Measurements from ENCODE around the gene MRPL33.

The MRPL33 gene

GRCh38 chr2:27781496-27781895, 10.0 kb downstream of the MRPL33 start:
- Mint-ChIP-seq H3K4me3 (no peak overlapping the region), H3K27ac (no peak overlapping the region), H3K36me3 (ENCODE audit: low read depth) (peaks cover 28% of the 10 kb centered on the region), H3K9me3 (no peaks in the 10 kb centered on the region), H3K27me3 (no peaks in the 10 kb centered on the region), H3K4me1 (peaks cover 17% of the 10 kb centered on the region)
- DNase-seq (no peak), ATAC-seq (no peak)

DNA sequence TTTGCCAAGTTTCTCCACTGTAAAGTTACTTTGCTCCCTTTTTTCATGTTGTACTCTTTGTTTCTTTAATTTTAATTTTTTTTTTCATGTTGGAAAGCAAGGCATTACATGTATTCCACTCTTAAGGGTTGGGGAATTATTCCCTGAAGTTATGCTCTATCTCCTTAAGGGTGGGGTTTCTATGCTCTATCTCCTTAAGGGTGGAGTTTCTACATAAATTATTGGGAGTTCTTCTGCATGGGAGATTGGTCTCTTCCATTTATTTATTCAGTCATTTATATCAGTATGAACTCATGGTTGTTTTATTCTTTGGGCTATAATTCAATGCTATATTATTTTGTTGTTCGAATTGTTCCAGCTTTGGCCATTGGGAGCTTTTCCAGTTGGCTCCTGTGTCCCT, 11.2 kb downstream of the MRPL33 start:
- no peak overlapping the region for H3K4me3 Mint-ChIP-seq
- no peak for DNase-seq
- H3K4me1 Mint-ChIP-seq, result peaks cover 12% of the 10 kb centered on the region
- no peak for ATAC-seq
- no peaks in the 10 kb centered on the region for H3K9me3 Mint-ChIP-seq
- H3K27ac Mint-ChIP-seq, result no peak overlapping the region
- peaks cover 25% of the 10 kb centered on the region for H3K36me3 Mint-ChIP-seq (ENCODE audit: low read depth)
- H3K27me3 Mint-ChIP-seq, result no peaks in the 10 kb centered on the region

GRCh38 chr2:27790796-27791195, 19.3 kb downstream of the MRPL33 start:
- Mint-ChIP-seq H3K4me1 (no peaks in the 10 kb centered on the region), H3K9me3 (no peaks in the 10 kb centered on the region), H3K27me3 (no peaks in the 10 kb centered on the region), H3K27ac (no peak overlapping the region), H3K36me3 (ENCODE audit: low read depth) (peaks cover under 1% of the 10 kb centered on the region), H3K4me3 (no peak overlapping the region)
- no peak for ATAC-seq
- DNase-seq, result no peak

- DNase-seq, result no peak
- no peak for ATAC-seq
- no peaks in the 10 kb centered on the region for H3K27me3 Mint-ChIP-seq
- H3K4me3 Mint-ChIP-seq, result no peak overlapping the region
- H3K36me3 Mint-ChIP-seq (ENCODE audit: low read depth), result no peaks in the 10 kb centered on the region
- no peak overlapping the region for H3K27ac Mint-ChIP-seq
- H3K9me3 Mint-ChIP-seq, result no peaks in the 10 kb centered on the region
- H3K4me1 Mint-ChIP-seq, result no peaks in the 10 kb centered on the region
Measured at GRCh38 chr2:27792759-27793158, 21.2 kb downstream of the MRPL33 start.

GRCh38 chr2:27795093-27795834, 23.7 kb downstream of the MRPL33 start:
- no peaks in the 10 kb centered on the region for H3K4me1 Mint-ChIP-seq

GRCh38 chr2:27795868-27796277, 24.4 kb downstream of the MRPL33 start:
- H3K9me3 Mint-ChIP-seq, result no peaks in the 10 kb centered on the region
- no peak for ATAC-seq
- no peaks in the 10 kb centered on the region for H3K27me3 Mint-ChIP-seq
- no peak for DNase-seq
- H3K4me1 Mint-ChIP-seq, result no peaks in the 10 kb centered on the region
- H3K36me3 Mint-ChIP-seq (ENCODE audit: low read depth), result no peaks in the 10 kb centered on the region
- no peak overlapping the region for H3K27ac Mint-ChIP-seq
- H3K4me3 Mint-ChIP-seq, result no peak overlapping the region

More at GRCh38 chr2:27795093-27795834, 23.7 kb downstream of the MRPL33 start:
- H3K27me3 Mint-ChIP-seq, result no peaks in the 10 kb centered on the region
- no peak overlapping the region for H3K27ac Mint-ChIP-seq
- H3K4me3 Mint-ChIP-seq, result no peak overlapping the region
- no peaks in the 10 kb centered on the region for H3K36me3 Mint-ChIP-seq (ENCODE audit: low read depth)
- DNase-seq, result no peak
- ATAC-seq, result no peak
- H3K9me3 Mint-ChIP-seq, result no peaks in the 10 kb centered on the region

- Mint-ChIP-seq H3K27ac (no peak overlapping the region), H3K4me1 (no peaks in the 10 kb centered on the region), H3K27me3 (no peaks in the 10 kb centered on the region), H3K36me3 (ENCODE audit: low read depth) (no peaks in the 10 kb centered on the region), H3K9me3 (no peaks in the 10 kb centered on the region), H3K4me3 (no peak overlapping the region)
- ATAC-seq, result no peak
- no peak for DNase-seq
Measured at GRCh38 chr2:27796791-27797765, 25.6 kb downstream of the MRPL33 start.

DNA sequence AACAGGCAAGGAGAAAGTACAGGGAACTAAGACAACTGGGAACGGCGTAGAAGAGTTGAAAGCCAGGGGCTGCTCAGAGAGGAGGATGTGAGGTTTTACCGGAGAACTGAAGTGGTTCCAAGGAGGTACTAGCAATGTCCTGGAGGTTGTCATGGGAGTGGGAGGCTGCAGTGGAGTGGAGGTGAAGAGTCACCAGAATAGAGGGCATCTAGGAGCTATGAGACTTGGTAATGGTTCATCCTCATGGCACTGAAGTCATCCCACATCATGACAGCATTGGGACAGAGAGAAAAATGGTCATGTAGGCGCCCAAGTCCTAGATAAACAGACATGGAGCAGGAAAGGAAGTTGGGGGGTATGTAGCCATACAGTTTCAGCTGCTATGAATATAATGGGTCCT, 26.3 kb downstream of the MRPL33 start:
- DNase-seq (no peak), ATAC-seq (no peak)
- Mint-ChIP-seq H3K27me3 (no peaks in the 10 kb centered on the region), H3K36me3 (ENCODE audit: low read depth) (no peaks in the 10 kb centered on the region), H3K9me3 (no peaks in the 10 kb centered on the region), H3K4me1 (no peaks in the 10 kb centered on the region), H3K4me3 (no peak overlapping the region), H3K27ac (no peak overlapping the region)

- Mint-ChIP-seq H3K4me1 (no peaks in the 10 kb centered on the region), H3K36me3 (ENCODE audit: low read depth) (no peaks in the 10 kb centered on the region), H3K4me3 (no peak overlapping the region), H3K27me3 (no peaks in the 10 kb centered on the region), H3K9me3 (no peaks in the 10 kb centered on the region), H3K27ac (no peak overlapping the region)
- ATAC-seq (no peak), DNase-seq (no peak)
Measured at GRCh38 chr2:27798486-27798885, 27.0 kb downstream of the MRPL33 start.

GRCh38 chr2:27798948-27799645, 27.6 kb downstream of the MRPL33 start:
- ATAC-seq, result no peak
- Mint-ChIP-seq H3K27me3 (no peaks in the 10 kb centered on the region), H3K4me3 (no peak overlapping the region), H3K4me1 (no peaks in the 10 kb centered on the region), H3K27ac (no peak overlapping the region), H3K9me3 (no peaks in the 10 kb centered on the region), H3K36me3 (ENCODE audit: low read depth) (no peaks in the 10 kb centered on the region)
- no peak for DNase-seq

- no peaks in the 10 kb centered on the region for H3K36me3 Mint-ChIP-seq (ENCODE audit: low read depth)
Measured at GRCh38 chr2:27799646-27800010, 28.1 kb downstream of the MRPL33 start.

DNA sequence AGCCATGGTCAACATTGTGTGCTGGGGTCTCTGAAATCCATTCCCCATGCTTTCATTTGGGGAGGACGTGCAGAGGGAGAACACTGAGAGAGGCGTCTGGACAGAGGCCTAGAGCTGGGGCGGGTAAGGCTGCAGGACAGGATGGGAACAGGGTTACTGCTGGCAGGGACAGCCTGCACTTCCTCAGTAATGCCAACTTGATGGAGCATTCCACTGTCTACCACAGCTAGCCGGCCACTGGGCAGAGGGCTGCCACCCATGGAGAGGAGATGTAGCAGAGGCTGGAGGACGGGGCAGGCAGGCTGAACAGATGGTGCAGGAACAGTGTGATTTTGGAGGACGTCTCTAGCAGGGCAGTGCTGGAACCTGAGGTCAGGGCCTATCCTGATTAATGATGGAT, 29.3 kb downstream of the MRPL33 start:
- ATAC-seq (no peak), DNase-seq (no peak)
- Mint-ChIP-seq H3K4me3 (no peak overlapping the region), H3K27me3 (no peaks in the 10 kb centered on the region), H3K36me3 (ENCODE audit: low read depth) (no peaks in the 10 kb centered on the region), H3K27ac (no peak overlapping the region), H3K9me3 (no peaks in the 10 kb centered on the region), H3K4me1 (no peaks in the 10 kb centered on the region)

More at GRCh38 chr2:27799646-27800010, 28.1 kb downstream of the MRPL33 start:
- DNase-seq (no peak), ATAC-seq (no peak)
- no peaks in the 10 kb centered on the region for H3K4me1 Mint-ChIP-seq
- no peaks in the 10 kb centered on the region for H3K27me3 Mint-ChIP-seq
- no peak overlapping the region for H3K4me3 Mint-ChIP-seq
- H3K27ac Mint-ChIP-seq, result no peak overlapping the region
- H3K9me3 Mint-ChIP-seq, result no peaks in the 10 kb centered on the region

- Mint-ChIP-seq H3K27me3 (no peaks in the 10 kb centered on the region), H3K4me3 (no peak overlapping the region), H3K9me3 (no peaks in the 10 kb centered on the region), H3K27ac (no peak overlapping the region), H3K4me1 (peaks cover 2% of the 10 kb centered on the region), H3K36me3 (ENCODE audit: low read depth) (no peaks in the 10 kb centered on the region)
- ATAC-seq, result no peak
- no peak for DNase-seq
Measured at GRCh38 chr2:27802547-27802946, 31.0 kb downstream of the MRPL33 start.

DNA sequence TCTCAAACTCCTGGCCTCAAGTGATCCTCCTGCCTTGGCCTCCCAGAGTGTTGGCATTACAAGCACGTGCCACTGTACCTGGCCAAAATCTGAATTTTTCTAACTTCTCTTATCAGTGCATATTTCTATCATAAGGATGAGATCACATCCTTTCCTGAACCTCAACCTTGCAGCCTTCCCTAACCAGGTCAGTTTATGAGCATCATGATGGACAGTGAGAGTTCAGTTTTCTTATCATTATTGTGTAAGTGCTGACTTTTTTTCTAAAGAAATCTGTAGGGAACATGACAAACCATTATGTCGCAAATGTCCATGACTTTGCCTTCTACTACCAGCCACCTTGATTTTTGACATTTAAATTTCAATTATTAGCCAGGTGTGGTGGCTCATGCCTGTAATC, 31.5 kb downstream of the MRPL33 start:
- Mint-ChIP-seq H3K27ac (no peak overlapping the region), H3K9me3 (no peaks in the 10 kb centered on the region), H3K4me1 (peaks cover 2% of the 10 kb centered on the region), H3K4me3 (no peak overlapping the region), H3K36me3 (ENCODE audit: low read depth) (no peaks in the 10 kb centered on the region), H3K27me3 (no peaks in the 10 kb centered on the region)
- ATAC-seq (no peak), DNase-seq (no peak)
